ENCODE results near the gene KCNJ3. TPM values are rescaled to one million over a fixed set of nuclear protein-coding genes. Genes with fewer than 3 reads are reported as not detected.

Gene KCNJ3
- total RNA-seq, 1 experiment from 2014 or later: not detected

- no peak for DNase-seq
- Histone ChIP-seq H3K27me3 (ENCODE audit: low read length) (no peaks in the 10 kb centered on the region), H4K20me1 (ENCODE audit: insufficient read depth, low read depth, low read length) (no peaks in the 10 kb centered on the region), H3K9ac (ENCODE audit: low read length) (no peak overlapping the region), H3K4me2 (ENCODE audit: low read depth, low read length, poor library complexity, severe bottlenecking) (no peak overlapping the region), H3K79me2 (ENCODE audit: low read length) (no peaks in the 10 kb centered on the region), H3K9me2 (replicated peaks; ENCODE audit: insufficient read depth, low read length) (no peaks in the 10 kb centered on the region), H3K4me3 (ENCODE audit: low read length) (no peak overlapping the region), H3K4me1 (ENCODE audit: low read length) (no peaks in the 10 kb centered on the region), H3K36me3 (ENCODE audit: insufficient read depth, low read length) (no peaks in the 10 kb centered on the region), H3K9me3 (ENCODE audit: low read length) (peaks cover 18% of the 10 kb centered on the region), H2AFZ (ENCODE audit: low read length) (no peak overlapping the region), H3K27ac (ENCODE audit: low read length) (no peak overlapping the region)
Measured at GRCh38 chr2:154710685-154711084, 12.2 kb downstream of the KCNJ3 start.

DNA sequence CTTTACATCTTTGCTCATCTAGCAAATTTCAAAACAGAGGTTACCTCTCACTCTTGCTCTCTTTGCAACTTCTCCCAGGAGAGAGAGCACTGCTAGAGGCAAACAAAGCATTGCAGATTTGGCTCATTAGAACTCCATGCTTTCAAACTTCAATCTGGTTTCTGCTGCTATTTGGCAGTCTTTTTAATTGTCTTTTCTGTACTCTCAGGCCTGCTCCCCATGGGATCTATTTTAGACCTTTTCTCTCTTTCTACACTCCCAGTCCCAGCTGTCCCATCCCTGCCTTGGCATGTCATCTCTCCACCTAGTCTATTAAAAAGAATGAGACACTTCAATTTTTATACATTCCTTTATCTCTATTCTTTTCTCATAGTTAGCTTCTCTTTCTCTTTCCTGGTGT is 15.2 kb downstream of the KCNJ3 start:
- Histone ChIP-seq H3K79me2 (ENCODE audit: low read length) (no peaks in the 10 kb centered on the region), H3K27ac (ENCODE audit: low read length) (no peak overlapping the region), H4K20me1 (ENCODE audit: insufficient read depth, low read depth, low read length) (no peaks in the 10 kb centered on the region), H3K9me3 (ENCODE audit: low read length) (peaks cover 19% of the 10 kb centered on the region), H2AFZ (ENCODE audit: low read length) (no peak overlapping the region), H3K27me3 (ENCODE audit: low read length) (no peaks in the 10 kb centered on the region), H3K9me2 (replicated peaks; ENCODE audit: insufficient read depth, low read length) (no peaks in the 10 kb centered on the region), H3K36me3 (ENCODE audit: insufficient read depth, low read length) (no peaks in the 10 kb centered on the region), H3K4me1 (ENCODE audit: low read length) (no peaks in the 10 kb centered on the region), H3K9ac (ENCODE audit: low read length) (no peak overlapping the region), H3K4me3 (ENCODE audit: low read length) (no peak overlapping the region), H3K4me2 (ENCODE audit: low read depth, low read length, poor library complexity, severe bottlenecking) (no peak overlapping the region)
- no peak for DNase-seq

DNA sequence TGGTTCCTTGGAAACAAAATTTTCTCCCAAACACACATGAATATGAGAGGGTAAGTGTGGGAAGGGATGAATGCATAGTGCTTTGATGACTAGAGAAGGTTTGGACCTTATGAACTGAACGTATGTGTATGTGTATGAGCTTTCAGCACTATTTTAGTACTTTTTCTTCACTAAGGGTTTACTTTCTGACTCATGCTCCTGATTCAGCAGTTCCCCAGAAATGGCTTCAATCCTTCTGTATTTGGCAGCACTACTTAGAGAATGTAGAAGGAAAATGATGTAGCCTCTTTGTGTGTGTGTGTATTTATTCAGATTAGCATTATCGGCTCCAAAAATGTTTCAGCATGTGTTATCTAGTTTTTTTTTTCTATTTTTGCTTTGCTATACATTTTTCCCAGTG is 22.2 kb downstream of the KCNJ3 start:
- no peak for DNase-seq
- no peaks in the 10 kb centered on the region for H3K36me3 ChIP-seq (ENCODE audit: insufficient read depth, low read length)
- H4K20me1 ChIP-seq (ENCODE audit: insufficient read depth, low read depth, low read length): no peaks in the 10 kb centered on the region
- no peak overlapping the region for H3K27ac ChIP-seq (ENCODE audit: low read length)
- H3K9ac ChIP-seq (ENCODE audit: low read length): no peak overlapping the region
- no peaks in the 10 kb centered on the region for H3K27me3 ChIP-seq (ENCODE audit: low read length)
- H3K9me2 ChIP-seq (replicated peaks; ENCODE audit: insufficient read depth, low read length): no peaks in the 10 kb centered on the region
- H3K9me3 ChIP-seq (ENCODE audit: low read length): peaks cover 9% of the 10 kb centered on the region; the same call in 1 of the 2 replicates
- no peaks in the 10 kb centered on the region for H3K4me1 ChIP-seq (ENCODE audit: low read length)
- H3K4me3 ChIP-seq (ENCODE audit: low read length): no peak overlapping the region
- H2AFZ ChIP-seq (ENCODE audit: low read length): no peak overlapping the region
- no peaks in the 10 kb centered on the region for H3K79me2 ChIP-seq (ENCODE audit: low read length)
- H3K4me2 ChIP-seq (ENCODE audit: low read depth, low read length, poor library complexity, severe bottlenecking): no peak overlapping the region

- Histone ChIP-seq H3K9ac (ENCODE audit: low read length) (no peak overlapping the region), H3K27me3 (ENCODE audit: low read length) (no peaks in the 10 kb centered on the region), H4K20me1 (ENCODE audit: insufficient read depth, low read depth, low read length) (no peaks in the 10 kb centered on the region), H3K27ac (ENCODE audit: low read length) (no peak overlapping the region), H2AFZ (ENCODE audit: low read length) (no peak overlapping the region), H3K4me1 (ENCODE audit: low read length) (no peaks in the 10 kb centered on the region), H3K4me3 (ENCODE audit: low read length) (no peak overlapping the region), H3K9me2 (replicated peaks; ENCODE audit: insufficient read depth, low read length) (no peaks in the 10 kb centered on the region), H3K4me2 (ENCODE audit: low read depth, low read length, poor library complexity, severe bottlenecking) (no peak overlapping the region), H3K9me3 (ENCODE audit: low read length) (0 out of 2 replicates have a peak, but pooled peaks cover 6% of the 10 kb centered on the region), H3K79me2 (ENCODE audit: low read length) (no peaks in the 10 kb centered on the region), H3K36me3 (ENCODE audit: insufficient read depth, low read length) (no peaks in the 10 kb centered on the region)
- DNase-seq: no peak
Measured at GRCh38 chr2:154724194-154724797, 25.8 kb downstream of the KCNJ3 start.

- no peaks in the 10 kb centered on the region for H3K36me3 ChIP-seq (ENCODE audit: insufficient read depth, low read length)
- no peak overlapping the region for H2AFZ ChIP-seq (ENCODE audit: low read length)
- no peak overlapping the region for H3K4me2 ChIP-seq (ENCODE audit: low read depth, low read length, poor library complexity, severe bottlenecking)
- no peak overlapping the region for H3K27ac ChIP-seq (ENCODE audit: low read length)
- peaks cover 21% of the 10 kb centered on the region; the same call in 1 of the 2 replicates for H3K9me3 ChIP-seq (ENCODE audit: low read length)
- H3K9me2 ChIP-seq (replicated peaks; ENCODE audit: insufficient read depth, low read length): no peaks in the 10 kb centered on the region
- H4K20me1 ChIP-seq (ENCODE audit: insufficient read depth, low read depth, low read length): no peaks in the 10 kb centered on the region
- H3K9ac ChIP-seq (ENCODE audit: low read length): no peak overlapping the region
- no peaks in the 10 kb centered on the region for H3K4me1 ChIP-seq (ENCODE audit: low read length)
- no peaks in the 10 kb centered on the region for H3K79me2 ChIP-seq (ENCODE audit: low read length)
- no peaks in the 10 kb centered on the region for H3K27me3 ChIP-seq (ENCODE audit: low read length)
- no peak overlapping the region for H3K4me3 ChIP-seq (ENCODE audit: low read length)
- DNase-seq: no peak
Measured at GRCh38 chr2:154740361-154740760, 41.9 kb downstream of the KCNJ3 start.

DNA sequence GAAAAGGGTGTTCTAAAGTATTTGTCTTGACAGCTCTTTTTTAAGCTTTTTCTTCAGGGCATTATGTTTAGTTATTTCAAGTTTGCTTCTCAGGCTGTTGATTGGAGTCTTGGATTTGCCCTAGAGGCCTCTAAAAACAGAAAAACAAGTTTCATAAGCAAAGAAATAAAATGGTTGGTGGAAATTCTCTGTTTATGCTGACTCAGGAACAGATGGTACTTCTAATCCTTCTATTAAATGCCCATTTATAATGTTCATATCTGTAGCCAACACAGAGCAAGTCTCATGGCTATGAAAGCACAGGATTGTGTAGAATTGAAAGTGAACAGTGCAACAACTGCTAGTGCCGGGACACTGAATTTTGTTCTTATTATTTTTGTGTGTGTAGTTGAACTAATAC is 60.4 kb downstream of the KCNJ3 start:
- Histone ChIP-seq H3K4me3 (ENCODE audit: low read length) (no peak overlapping the region), H3K4me2 (ENCODE audit: low read depth, low read length, poor library complexity, severe bottlenecking) (no peak overlapping the region), H3K9me3 (ENCODE audit: low read length) (peaks cover 4% of the 10 kb centered on the region; the same call in 1 of the 2 replicates), H3K27ac (ENCODE audit: low read length) (no peak overlapping the region), H4K20me1 (ENCODE audit: insufficient read depth, low read depth, low read length) (no peaks in the 10 kb centered on the region), H3K36me3 (ENCODE audit: insufficient read depth, low read length) (no peaks in the 10 kb centered on the region), H3K9me2 (replicated peaks; ENCODE audit: insufficient read depth, low read length) (no peaks in the 10 kb centered on the region), H3K27me3 (ENCODE audit: low read length) (no peaks in the 10 kb centered on the region), H2AFZ (ENCODE audit: low read length) (no peak overlapping the region), H3K79me2 (ENCODE audit: low read length) (no peaks in the 10 kb centered on the region), H3K9ac (ENCODE audit: low read length) (no peak overlapping the region), H3K4me1 (ENCODE audit: low read length) (no peaks in the 10 kb centered on the region)
- no peak for DNase-seq

GRCh38 chr2:154762638-154763037 is 64.1 kb downstream of the KCNJ3 start:
- Histone ChIP-seq H3K4me2 (ENCODE audit: low read depth, low read length, poor library complexity, severe bottlenecking) (no peak overlapping the region), H3K9ac (ENCODE audit: low read length) (no peak overlapping the region), H4K20me1 (ENCODE audit: insufficient read depth, low read depth, low read length) (no peaks in the 10 kb centered on the region), H3K27ac (ENCODE audit: low read length) (no peak overlapping the region), H3K79me2 (ENCODE audit: low read length) (no peaks in the 10 kb centered on the region), H2AFZ (ENCODE audit: low read length) (no peak overlapping the region), H3K9me2 (replicated peaks; ENCODE audit: insufficient read depth, low read length) (no peaks in the 10 kb centered on the region), H3K4me3 (ENCODE audit: low read length) (no peak overlapping the region), H3K4me1 (ENCODE audit: low read length) (no peaks in the 10 kb centered on the region), H3K36me3 (ENCODE audit: insufficient read depth, low read length) (no peaks in the 10 kb centered on the region), H3K9me3 (ENCODE audit: low read length) (peaks cover 4% of the 10 kb centered on the region; the same call in 1 of the 2 replicates), H3K27me3 (ENCODE audit: low read length) (no peaks in the 10 kb centered on the region)
- no peak for DNase-seq

DNA sequence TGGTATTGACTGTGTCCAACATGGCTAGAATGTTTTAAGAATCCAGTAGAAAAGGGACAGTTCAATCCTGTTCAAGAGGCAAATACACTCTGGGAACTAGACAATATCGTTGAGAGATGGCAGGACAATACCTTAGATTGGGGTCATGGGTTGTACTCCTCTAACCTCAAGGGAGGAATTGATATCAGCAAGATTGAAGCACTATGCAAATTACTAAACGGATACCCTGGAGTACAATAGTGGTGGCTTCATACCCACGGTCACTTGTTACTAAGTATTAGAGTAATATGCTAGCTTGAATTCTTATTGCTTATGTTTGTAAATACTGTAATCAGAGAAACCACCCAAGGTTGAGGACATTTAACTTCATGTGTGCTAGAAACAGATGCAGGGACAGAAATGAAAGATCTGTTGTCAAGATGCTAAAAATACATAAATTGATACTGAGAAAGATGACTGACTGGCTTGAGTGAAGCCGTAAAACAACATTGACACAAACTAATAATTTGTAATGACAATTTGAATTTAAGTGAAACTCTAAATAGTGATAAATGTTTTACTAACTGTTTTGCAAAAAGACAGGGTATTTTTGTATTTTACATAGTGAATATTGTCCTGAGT is 73.3 kb downstream of the KCNJ3 start:
- no peak overlapping the region for H3K4me3 ChIP-seq (ENCODE audit: low read length)
- no peaks in the 10 kb centered on the region for H3K9me2 ChIP-seq (replicated peaks; ENCODE audit: insufficient read depth, low read length)
- no peak overlapping the region for H2AFZ ChIP-seq (ENCODE audit: low read length)
- DNase-seq: no peak
- H3K79me2 ChIP-seq (ENCODE audit: low read length): no peaks in the 10 kb centered on the region
- no peaks in the 10 kb centered on the region for H3K27me3 ChIP-seq (ENCODE audit: low read length)
- no peak overlapping the region for H3K4me2 ChIP-seq (ENCODE audit: low read depth, low read length, poor library complexity, severe bottlenecking)
- no peak overlapping the region for H3K27ac ChIP-seq (ENCODE audit: low read length)
- H3K36me3 ChIP-seq (ENCODE audit: insufficient read depth, low read length): no peaks in the 10 kb centered on the region
- no peak overlapping the region for H3K9ac ChIP-seq (ENCODE audit: low read length)
- H4K20me1 ChIP-seq (ENCODE audit: insufficient read depth, low read depth, low read length): no peaks in the 10 kb centered on the region
- peaks cover 13% of the 10 kb centered on the region; the same call in 1 of the 2 replicates for H3K9me3 ChIP-seq (ENCODE audit: low read length)
- H3K4me1 ChIP-seq (ENCODE audit: low read length): no peaks in the 10 kb centered on the region
